ENCODE data around the gene CLDN4.

The CLDN4 gene

DNA sequence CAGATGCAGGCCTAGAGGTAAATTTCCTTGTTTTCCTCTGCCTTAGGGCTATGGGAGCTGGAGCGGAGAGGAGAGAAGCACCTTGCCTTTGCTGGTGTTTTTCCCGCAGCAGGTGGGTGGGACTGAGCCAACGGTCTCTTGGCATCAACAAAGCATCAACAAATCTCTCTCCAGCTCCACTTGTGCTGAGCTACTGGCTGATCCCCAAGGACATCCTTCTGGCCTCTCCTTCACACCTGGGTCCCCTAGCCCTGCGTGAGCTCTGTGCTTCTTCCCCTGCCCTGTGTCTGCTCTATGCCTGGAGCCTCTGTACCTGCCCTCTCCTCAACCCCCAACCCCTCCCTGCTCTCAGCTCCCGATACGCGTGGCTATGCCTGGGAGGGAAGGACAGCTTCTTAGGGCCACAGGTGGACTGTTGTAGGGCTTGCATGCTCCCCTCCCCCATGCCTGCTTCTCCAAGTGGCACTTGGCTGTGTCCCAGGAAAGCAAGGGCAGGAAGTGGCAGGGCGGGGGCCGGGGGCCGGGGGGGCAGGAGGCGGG, 3.2 kb upstream of the CLDN4 start:
- no peak for DNase-seq (ENCODE audit: extremely low spot score)
- ChIA-PET POLR2A (interaction anchor here (1.2 to 1.7 kb wide), 3 partner anchors 15 to 89 kb away, joined by 3 to 7 read pairs (median 3); partner anchors contain the start of genes ABHD11 and METTL27), CTCF (interaction anchor here (1.2 to 2.5 kb wide), 2 partner anchors 16 to 27 kb away, joined by 4 to 9 read pairs; no protein-coding TSS in a partner anchor)
- no peak for TF ChIP-seq BHLHE40 (IDR thresholded peaks at IDR 0.05; ENCODE audit: borderline replicate concordance)
- no peak for TF ChIP-seq L3MBTL2 (conservative IDR thresholded peaks at IDR 0.05)
- no peak for TF ChIP-seq HDGF (IDR thresholded peaks at IDR 0.05; ENCODE audit: borderline replicate concordance)
- no peak for TF ChIP-seq ZNF384 (IDR thresholded peaks at IDR 0.05)
- TF ChIP-seq CTBP1 (IDR thresholded peaks at IDR 0.05; ENCODE audit: borderline replicate concordance), result no peak
- TF ChIP-seq PKNOX1 (IDR thresholded peaks at IDR 0.05), result no peak

- no peak for TF ChIP-seq ZNF384 (IDR thresholded peaks at IDR 0.05)
- TF ChIP-seq PKNOX1 (IDR thresholded peaks at IDR 0.05), result peak; percentile 92
- POLR2A ChIA-PET, result interaction anchor here (1.2 to 1.3 kb wide), 2 partner anchors 14 to 22 kb away, joined by 3 read pairs; partner anchors contain the start of gene METTL27
- CTCF ChIA-PET, result interaction anchor here (1.2 kb wide), 1 partner anchor 17 kb away, joined by 4 read pairs; no protein-coding TSS in a partner anchor
- peak; percentile 59 for DNase-seq (ENCODE audit: extremely low spot score)
These were observed 2.5 kb upstream of the CLDN4 start for GRCh38 chr7:73828107-73828803.

GRCh38 chr7:73828972-73829371, 1.8 kb upstream of the CLDN4 start:
- TF ChIP-seq SP1 (IDR thresholded peaks at IDR 0.05), result no peak
- TF ChIP-seq PKNOX1 (IDR thresholded peaks at IDR 0.05), result no peak
- no peak for TF ChIP-seq LEF1 (IDR thresholded peaks at IDR 0.05; ENCODE audit: borderline replicate concordance)
- DNase-seq (ENCODE audit: extremely low spot score), result no peak
- CTCF ChIA-PET, result interaction anchor here (0.6 to 1.2 kb wide), 3 partner anchors 11 to 223 kb away, joined by 3 to 4 read pairs (median 3); partner anchors contain the start of gene METTL27
- POLR2A ChIA-PET, result interaction anchor here (0.6 to 1.3 kb wide), 3 partner anchors 11 to 15 kb away, joined by 3 to 6 read pairs (median 3); partner anchors contain the start of gene METTL27

GRCh38 chr7:73829505-73829904, 1.3 kb upstream of the CLDN4 start:
- CTCF ChIA-PET, result interaction anchor here (1.1 to 1.2 kb wide), 2 partner anchors 11 to 13 kb away, joined by 3 to 4 read pairs; partner anchors contain the start of gene METTL27
- POLR2A ChIA-PET, result interaction anchor here (0.6 to 1.3 kb wide), 3 partner anchors 11 to 14 kb away, joined by 3 to 6 read pairs (median 3); partner anchors contain the start of gene METTL27
- TF ChIP-seq HDGF (IDR thresholded peaks at IDR 0.05; ENCODE audit: borderline replicate concordance) (no peak), NFRKB (IDR thresholded peaks at IDR 0.05) (no peak), FOXA1 (IDR thresholded peaks at IDR 0.05) (no peak), LEF1 (IDR thresholded peaks at IDR 0.05; ENCODE audit: borderline replicate concordance) (no peak), SP1 (IDR thresholded peaks at IDR 0.05) (no peak), FOXM1 (IDR thresholded peaks at IDR 0.05; ENCODE audit: borderline replicate concordance) (no peak), ARNT (IDR thresholded peaks at IDR 0.05) (no peak), FOXK2 (IDR thresholded peaks at IDR 0.05) (no peak), BHLHE40 (IDR thresholded peaks at IDR 0.05; ENCODE audit: borderline replicate concordance) (no peak), SUZ12 (IDR thresholded peaks at IDR 0.05) (no peak), L3MBTL2 (conservative IDR thresholded peaks at IDR 0.05) (no peak)
- DNase-seq (ENCODE audit: extremely low spot score), result no peak

DNA sequence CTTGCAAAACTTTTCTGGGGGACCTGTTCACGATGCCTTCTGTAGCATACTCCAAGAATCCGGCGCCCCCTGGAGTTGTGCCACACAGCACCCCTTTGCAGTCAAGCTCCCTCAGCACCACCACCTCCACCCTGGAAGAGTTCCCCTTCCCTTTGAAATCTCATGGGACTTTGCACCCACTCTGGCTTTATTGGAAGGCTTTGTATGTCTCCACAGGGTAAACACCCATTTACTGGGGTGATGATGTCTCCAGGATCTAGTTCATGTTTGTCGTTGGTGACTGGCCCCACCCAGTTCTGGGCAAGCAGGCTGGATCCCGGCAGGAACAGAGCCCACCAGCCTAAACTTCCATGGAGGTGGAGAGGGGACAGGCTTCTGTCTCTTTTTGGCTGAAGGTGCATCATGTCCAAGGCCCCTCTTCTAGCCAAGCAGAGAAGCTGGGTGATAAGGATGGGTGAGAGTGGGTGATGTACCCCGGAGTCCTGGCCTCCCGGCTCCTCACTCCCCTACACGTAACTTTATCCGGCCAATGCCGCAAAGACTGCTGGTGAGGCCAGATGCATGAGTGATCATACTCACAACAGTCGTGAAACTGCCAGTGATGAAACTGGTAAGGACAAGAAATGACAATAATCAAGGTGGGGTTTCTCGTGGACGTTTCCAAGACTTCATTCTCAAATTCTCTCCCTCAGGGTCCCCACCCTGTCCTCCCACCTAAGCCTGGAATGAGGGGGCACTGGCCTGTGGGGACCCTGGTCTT, 695 bp upstream of the CLDN4 start:
- TF ChIP-seq FOXM1 (IDR thresholded peaks at IDR 0.05; ENCODE audit: borderline replicate concordance) (no peak), NFRKB (IDR thresholded peaks at IDR 0.05) (no peak), CTBP1 (IDR thresholded peaks at IDR 0.05; ENCODE audit: borderline replicate concordance) (no peak), TARDBP (IDR thresholded peaks at IDR 0.05) (no peak), FOXA1 (IDR thresholded peaks at IDR 0.05) (no peak), LEF1 (IDR thresholded peaks at IDR 0.05; ENCODE audit: borderline replicate concordance) (no peak), ARNT (IDR thresholded peaks at IDR 0.05) (no peak), HDGF (IDR thresholded peaks at IDR 0.05; ENCODE audit: borderline replicate concordance) (no peak), L3MBTL2 (conservative IDR thresholded peaks at IDR 0.05) (no peak), ELF4 (IDR thresholded peaks at IDR 0.05) (no peak), SP1 (IDR thresholded peaks at IDR 0.05) (no peak), ZNF384 (IDR thresholded peaks at IDR 0.05) (no peak), PKNOX1 (IDR thresholded peaks at IDR 0.05) (no peak), FOXK2 (IDR thresholded peaks at IDR 0.05) (no peak), SUZ12 (IDR thresholded peaks at IDR 0.05) (no peak), BHLHE40 (IDR thresholded peaks at IDR 0.05; ENCODE audit: borderline replicate concordance) (no peak)
- ChIA-PET POLR2A (interaction anchor here (0.6 to 1.3 kb wide), 3 partner anchors 10 to 13 kb away, joined by 3 to 6 read pairs (median 3); partner anchors contain the start of gene METTL27), CTCF (interaction anchor here (0.7 to 1.2 kb wide), 3 partner anchors 10 to 135 kb away, joined by 3 to 4 read pairs (median 3); partner anchors contain the start of gene METTL27)
- no peak for DNase-seq (ENCODE audit: extremely low spot score)
